Neural cell (in vitro differentiated cells): Measurements from ENCODE around the gene GALR3. TPM values are rescaled to one million over a fixed set of nuclear protein-coding genes. Genes with fewer than 3 reads are reported as not detected.

Source experiments
- H2AFZ ChIP-seq: fragments of 200-600, 300-800 bp; sonication (generic), shearing (Covaris generic); 2 replicates; pipeline ENCODE4 v1.6.0; 2014; ENCODE audit warnings: low read depth, mild to moderate bottlenecking, antibody characterized with exemption, low read length, moderate library complexity
- H3F3A ChIP-seq: fragments of 200-600 bp; shearing (Covaris generic); 2 replicates; pipeline ENCODE4 v1.6.1; 2016; ENCODE audit warnings: mild to moderate bottlenecking, moderate library complexity, mixed read lengths, antibody characterized with exemption, low read length; ENCODE audit not compliant: insufficient read depth, poor library complexity, severe bottlenecking
- H3K27ac ChIP-seq: fragments of 200-600, 300-800 bp; sonication (generic), shearing (Covaris generic); 2 replicates; pipeline ENCODE4 v1.5.1; 2014; ENCODE audit warnings: mild to moderate bottlenecking, low read length, moderate library complexity
- H3K27me3 ChIP-seq: fragments of 300-800, 200-600 bp; sonication (generic), shearing (Covaris generic); 2 replicates; pipeline ENCODE4 v1.6.0; 2014; ENCODE audit warnings: mild to moderate bottlenecking, low read depth, low read length, moderate library complexity; ENCODE audit not compliant: insufficient read depth
- H3K36me3 ChIP-seq: fragments of 300-800, 200-600 bp; sonication (generic), shearing (Covaris generic); 2 replicates; pipeline ENCODE4 v1.5.1; 2014; ENCODE audit warnings: mild to moderate bottlenecking, antibody characterized with exemption, low read length, moderate library complexity; ENCODE audit not compliant: insufficient read depth
- H3K4me2 ChIP-seq: fragments of 300-800, 200-600 bp; sonication (generic), shearing (Covaris generic); 2 replicates; pipeline ENCODE4 v1.6.0; 2014; ENCODE audit warnings: mild to moderate bottlenecking, low read length
- H3K4me3 ChIP-seq: fragments of 300-800, 200-600 bp; sonication (generic), shearing (Covaris generic); 2 replicates; pipeline ENCODE4 v1.5.1; 2014; ENCODE audit warnings: mild to moderate bottlenecking, low read length, moderate library complexity
- H3K79me2 ChIP-seq: fragments of 200-600 bp; shearing (Covaris generic); replicated peaks from 2 replicates; pipeline ENCODE4 v1.6.0; 2014; ENCODE audit warnings: mild to moderate bottlenecking, low read length, moderate library complexity; ENCODE audit not compliant: insufficient read depth
- H3K9ac ChIP-seq: fragments of 300-800, 200-600 bp; sonication (generic), shearing (Covaris generic); 2 replicates; pipeline ENCODE4 v1.6.1; 2016; ENCODE audit warnings: mild to moderate bottlenecking, low read length, mixed read lengths
- H3K9me2 ChIP-seq: fragments of 200-600 bp; shearing (Covaris generic); 2 replicates; pipeline ENCODE4 v1.6.1; 2016; ENCODE audit warnings: mild to moderate bottlenecking, low read length, mixed read lengths; ENCODE audit not compliant: insufficient read depth
- H3K9me3 ChIP-seq: fragments of 200-600, 300-800 bp; sonication (generic), shearing (Covaris generic); 2 replicates; pipeline ENCODE4 v1.6.1; 2016; ENCODE audit warnings: mild to moderate bottlenecking, mixed run types, low read length, moderate library complexity, mixed read lengths
- H4K20me1 ChIP-seq: fragments of 200-600 bp; shearing (Covaris generic); 2 replicates; pipeline ENCODE4 v1.6.1; 2016; ENCODE audit warnings: mild to moderate bottlenecking, mixed run types; ENCODE audit not compliant: insufficient read depth
- CTCF ChIP-seq: fragments of 450-650 bp; IDR thresholded peaks from 2 replicates; pipeline ENCODE4 v1.5.1; 2014; ENCODE audit warnings: antibody characterized with exemption, mild to moderate bottlenecking, moderate library complexity; ENCODE audit not compliant: poor library complexity, severe bottlenecking
- EP300 ChIP-seq: fragments of 450-650 bp; conservative IDR thresholded peaks from 2 replicates; pipeline ENCODE4 v1.6.1; 2014; ENCODE audit warnings: antibody characterized with exemption, mild to moderate bottlenecking, moderate library complexity; ENCODE audit not compliant: poor library complexity, severe bottlenecking
- EZH2 ChIP-seq: fragments of 200-600, 300-800 bp; shearing (Covaris generic), sonication (generic); IDR thresholded peaks from 2 replicates; pipeline ENCODE4 v1.6.1; 2014; ENCODE audit warnings: antibody characterized with exemption, low read length, borderline replicate concordance, mild to moderate bottlenecking; ENCODE audit not compliant: insufficient read depth, poor library complexity, severe bottlenecking
- MXI1 ChIP-seq: fragments of 450-650 bp; conservative IDR thresholded peaks from 2 replicates; pipeline ENCODE4 v1.6.1; 2014; ENCODE audit warnings: antibody characterized with exemption, mild to moderate bottlenecking; ENCODE audit not compliant: poor library complexity, severe bottlenecking
- POLR2AphosphoS5 ChIP-seq: IDR thresholded peaks from 2 replicates; pipeline ENCODE4 v1.6.1; 2012
- RAD21 ChIP-seq: fragments of 450-650 bp; conservative IDR thresholded peaks from 2 replicates; pipeline ENCODE4 v1.6.1; 2014; ENCODE audit warnings: antibody characterized with exemption, mild to moderate bottlenecking, moderate library complexity
- REST ChIP-seq: IDR thresholded peaks from 2 replicates; pipeline ENCODE4 v1.6.1; 2012; ENCODE audit warnings: borderline replicate concordance
- SMC3 ChIP-seq: fragments of 450-650 bp; conservative IDR thresholded peaks from 2 replicates; pipeline ENCODE4 v1.6.1; 2014; ENCODE audit warnings: antibody characterized with exemption, mild to moderate bottlenecking, moderate library complexity; ENCODE audit not compliant: poor library complexity
- TAF1 ChIP-seq: IDR thresholded peaks from 2 replicates; pipeline ENCODE4 v1.6.1; 2012; ENCODE audit warnings: low read depth
- polyA plus RNA-seq: library from polyadenylated mRNA; depleted of rRNA; stranded (reverse); fragments of >200 nt; gene quantifications from 2 replicates; pipeline ENCODE4 v1.2.3, GENCODE V29; 2014

GALR3 gene
- polyA plus RNA-seq, 1 donor from 2014 or later: 0.73 TPM

GRCh38 chr22:37807410-37808293 is 15.5 kb upstream of the GALR3 start, which contains the start of gene GCAT:
TSS of gene GCAT (plus strand) at chr22:37807934. CDS start at chr22:37807968, 34 bp downstream.
- peak within 1 kb of the TSS; percentile 90 for H3K4me3 ChIP-seq
- TF ChIP-seq TAF1 (no peak), EZH2 (no peak), CTCF (no peak), POLR2AphosphoS5 (peak; percentile 62), RAD21 (peak; percentile 35), SMC3 (no peak), MXI1 (peak; percentile 95), REST (no peak), EP300 (no peak)
- peaks cover 8% of the 10 kb centered on the region for H3F3A ChIP-seq
- H3K4me2 ChIP-seq: peak within 1 kb of the TSS; percentile 56
- no peaks in the 10 kb centered on the region for H3K9me3 ChIP-seq
- H2AFZ ChIP-seq: no peak within 1 kb of the TSS
- no peaks in the 10 kb centered on the region for H4K20me1 ChIP-seq
- no peaks in the 10 kb centered on the region for H3K36me3 ChIP-seq
- H3K9me2 ChIP-seq: no peaks in the 10 kb centered on the region
- no peak within 1 kb of the TSS for H3K27ac ChIP-seq
- H3K79me2 ChIP-seq: no peaks in the 10 kb centered on the region
- peaks cover 42% of the 10 kb centered on the region for H3K27me3 ChIP-seq
- H3K9ac ChIP-seq: peak within 1 kb of the TSS; percentile 59

- Histone ChIP-seq H2AFZ (no peak overlapping the region), H3K27me3 (peaks cover 42% of the 10 kb centered on the region), H3K9ac (peak overlapping the region; percentile 59)
Measured at GRCh38 chr22:37808294-37808657, 14.9 kb upstream of the GALR3 start.

More at GRCh38 chr22:37808294-37808657, 14.9 kb upstream of the GALR3 start:
- Histone ChIP-seq H4K20me1 (no peaks in the 10 kb centered on the region), H3K4me2 (peak overlapping the region; percentile 56), H3F3A (peaks cover 4% of the 10 kb centered on the region), H3K4me3 (peak overlapping the region; percentile 90), H3K9me3 (no peaks in the 10 kb centered on the region), H3K27ac (no peak overlapping the region), H3K36me3 (no peaks in the 10 kb centered on the region), H3K9me2 (no peaks in the 10 kb centered on the region), H3K79me2 (no peaks in the 10 kb centered on the region)
- TF ChIP-seq TAF1 (no peak), MXI1 (no peak), EP300 (no peak), SMC3 (no peak), REST (no peak), EZH2 (no peak), POLR2AphosphoS5 (no peak), CTCF (no peak), RAD21 (no peak)
